ENCODE data around the gene IL18BP.

The IL18BP gene

GRCh38 chr11:72040491-72041363, 42.0 kb downstream of the IL18BP start:
- peak; percentile 48 for DNase-seq (ENCODE audit: low read depth, low spot score)

GRCh38 chr11:72041364-72042063, 42.8 kb downstream of the IL18BP start:
- H3K27ac ChIP-seq, result peak overlapping the region; percentile 89
- no peak for DNase-seq (ENCODE audit: low read depth, low spot score)

More at GRCh38 chr11:72040491-72041363, 42.0 kb downstream of the IL18BP start:
- H3K27ac ChIP-seq, result peak overlapping the region; percentile 89

- no peak for DNase-seq (ENCODE audit: low read depth, low spot score)
- H3K27ac ChIP-seq, result peak overlapping the region; percentile 89
These were observed 43.5 kb downstream of the IL18BP start for GRCh38 chr11:72042064-72042745.

GRCh38 chr11:72045849-72046248, 47.1 kb downstream of the IL18BP start:
- no peak for DNase-seq (ENCODE audit: low read depth, low spot score)
- no peak overlapping the region for H3K27ac ChIP-seq

GRCh38 chr11:72048766-72049460, 50.2 kb downstream of the IL18BP start:
- no peak overlapping the region for H3K27ac ChIP-seq
- no peak for DNase-seq (ENCODE audit: low read depth, low spot score)
